WI38 (cell line): Measurements from ENCODE around the gene FAN1.

Source experiments
- H3K4me3 ChIP-seq: 2 replicates; pipeline ENCODE4 v1.5.1; 2011; ENCODE audit warnings: low read depth, mild to moderate bottlenecking, control low read depth, low read length
- TF ChIP-seq, protein P1 (sequence below): IDR thresholded peaks from 2 replicates; pipeline ENCODE4 v1.5.1; 2012; ENCODE audit warnings: low read depth, mild to moderate bottlenecking, control low read depth, low read length

FAN1 gene

DNA sequence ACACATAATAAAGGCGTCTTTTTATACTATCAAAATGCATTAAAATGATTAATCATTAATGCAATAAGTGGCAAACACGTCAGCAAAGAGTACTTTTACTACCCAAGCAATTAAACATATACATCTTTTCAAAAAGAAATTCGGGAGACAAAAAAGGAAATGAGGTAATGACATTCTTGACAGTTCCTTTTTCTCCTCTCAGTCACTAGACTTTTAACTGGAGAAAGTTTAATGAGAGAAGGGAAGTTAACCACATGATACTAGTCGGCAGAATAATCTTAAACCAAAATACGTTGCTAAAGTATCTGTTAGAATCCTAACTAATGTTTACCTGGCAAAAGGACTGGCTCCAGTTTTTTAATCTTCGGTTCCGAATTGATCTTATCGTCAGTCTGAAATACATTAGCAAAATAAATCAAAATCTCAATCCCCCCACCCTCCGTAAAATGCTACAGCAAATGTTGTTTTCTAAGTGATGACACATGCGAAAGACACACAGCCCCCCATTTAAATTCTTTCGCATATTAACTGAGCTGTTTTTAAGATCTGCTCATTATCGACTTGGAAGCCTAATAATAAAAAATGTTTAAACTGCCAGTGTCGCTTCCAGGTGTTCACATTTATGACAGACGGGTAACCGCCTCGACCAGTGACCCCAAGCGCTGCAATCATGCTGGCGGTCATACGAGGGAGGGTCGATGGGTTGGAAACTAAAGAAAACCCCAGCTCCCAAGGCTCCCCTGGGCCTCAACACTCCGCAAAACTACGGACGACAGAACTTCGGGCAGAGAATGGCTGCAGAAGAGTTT lies 86.9 kb downstream of the FAN1 start:
- peak overlapping the region; percentile 90 for H3K4me3 ChIP-seq
- TF ChIP-seq, protein P1, sequence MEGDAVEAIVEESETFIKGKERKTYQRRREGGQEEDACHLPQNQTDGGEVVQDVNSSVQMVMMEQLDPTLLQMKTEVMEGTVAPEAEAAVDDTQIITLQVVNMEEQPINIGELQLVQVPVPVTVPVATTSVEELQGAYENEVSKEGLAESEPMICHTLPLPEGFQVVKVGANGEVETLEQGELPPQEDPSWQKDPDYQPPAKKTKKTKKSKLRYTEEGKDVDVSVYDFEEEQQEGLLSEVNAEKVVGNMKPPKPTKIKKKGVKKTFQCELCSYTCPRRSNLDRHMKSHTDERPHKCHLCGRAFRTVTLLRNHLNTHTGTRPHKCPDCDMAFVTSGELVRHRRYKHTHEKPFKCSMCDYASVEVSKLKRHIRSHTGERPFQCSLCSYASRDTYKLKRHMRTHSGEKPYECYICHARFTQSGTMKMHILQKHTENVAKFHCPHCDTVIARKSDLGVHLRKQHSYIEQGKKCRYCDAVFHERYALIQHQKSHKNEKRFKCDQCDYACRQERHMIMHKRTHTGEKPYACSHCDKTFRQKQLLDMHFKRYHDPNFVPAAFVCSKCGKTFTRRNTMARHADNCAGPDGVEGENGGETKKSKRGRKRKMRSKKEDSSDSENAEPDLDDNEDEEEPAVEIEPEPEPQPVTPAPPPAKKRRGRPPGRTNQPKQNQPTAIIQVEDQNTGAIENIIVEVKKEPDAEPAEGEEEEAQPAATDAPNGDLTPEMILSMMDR, result no peak

DNA sequence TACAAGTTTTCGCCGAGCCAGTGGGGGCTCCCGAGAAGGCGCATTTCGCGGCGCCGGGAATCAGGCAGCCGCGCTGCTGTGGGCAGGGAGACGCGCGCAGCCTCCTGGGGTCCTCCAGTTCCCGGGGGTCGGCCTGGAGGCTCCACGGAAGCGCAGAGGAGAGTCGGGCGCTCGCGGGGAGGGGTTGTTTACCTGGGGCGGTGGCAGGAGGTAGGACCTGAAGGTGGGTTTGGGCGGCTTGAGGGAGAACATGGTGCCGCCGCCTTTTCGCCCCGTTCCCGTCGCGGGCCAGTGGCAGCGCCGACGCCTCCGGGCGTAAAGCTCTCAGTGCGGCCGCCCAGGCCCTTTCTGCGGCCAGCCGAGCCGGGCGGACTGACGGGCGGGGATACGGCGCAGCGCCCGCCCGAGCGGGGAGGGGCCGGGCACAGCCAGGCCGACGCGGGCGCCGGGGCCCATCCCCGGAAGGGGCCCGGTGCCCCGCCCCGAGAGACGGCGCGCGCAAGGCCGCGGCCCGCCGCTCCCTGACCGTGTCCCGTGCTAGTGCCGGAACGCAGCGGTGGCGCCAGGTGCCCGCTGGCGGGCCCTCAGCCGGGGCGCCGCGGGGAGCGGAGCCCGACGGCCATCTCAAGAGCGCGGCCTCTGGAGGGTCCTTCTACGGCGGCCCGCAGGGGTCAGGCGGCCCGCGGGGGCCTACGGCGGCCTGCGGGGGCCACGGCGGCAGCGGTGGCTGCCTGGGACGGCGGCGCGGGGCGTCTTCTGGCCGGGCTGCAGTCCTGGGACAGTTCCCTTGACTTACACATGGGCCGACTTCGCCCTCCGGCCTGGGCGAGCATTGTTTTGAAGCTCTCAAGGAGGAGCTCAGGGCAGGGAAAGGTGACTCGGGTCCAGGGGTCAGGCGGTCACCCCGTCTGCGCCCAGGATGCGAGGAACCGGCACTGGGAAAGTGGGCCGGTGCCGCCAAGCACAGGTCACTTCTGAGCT lies 87.8 kb downstream of the FAN1 start, which contains the start of gene MTMR10:
Gene MTMR10, minus strand, starts transcription at position 374 of the 981 bp plus-strand sequence. Its CDS starts 122 bp downstream, at position 252.
- peak within 1 kb of the TSS; percentile 90 for H3K4me3 ChIP-seq
- TF ChIP-seq, protein P1, result no peak

DNA sequence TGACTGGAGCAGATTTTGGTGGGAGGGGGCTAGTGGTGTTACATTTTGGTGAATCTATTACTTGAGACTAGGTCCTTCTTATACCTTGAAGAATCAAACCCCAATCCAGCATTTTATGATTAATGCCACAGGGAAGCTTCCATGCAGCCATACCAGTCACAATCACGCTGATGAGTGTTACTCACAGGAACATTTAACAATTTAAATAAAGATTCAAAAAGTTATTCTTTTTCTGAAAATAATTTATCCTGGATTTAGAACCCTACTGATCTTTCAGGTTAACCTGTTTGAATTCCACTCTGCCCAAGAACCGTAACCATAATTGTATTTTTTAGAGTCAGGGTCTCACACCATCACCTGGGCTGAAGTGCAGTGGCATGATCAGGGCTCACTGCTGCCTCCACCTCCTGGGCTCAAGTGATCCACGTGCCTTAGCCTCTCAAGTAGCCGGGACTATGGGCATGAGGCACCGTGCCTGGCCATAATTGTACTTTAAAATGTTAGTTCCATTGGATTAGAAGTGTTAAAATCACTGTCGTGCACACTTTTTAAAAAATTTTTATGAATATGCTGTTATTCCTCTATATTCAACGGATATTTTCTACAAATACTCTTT lies 88.6 kb downstream of the FAN1 start:
- H3K4me3 ChIP-seq, result peak overlapping the region; percentile 90
- TF ChIP-seq, protein P1, result no peak
